ENCODE results near the gene CCNQ. TPM values are rescaled to one million over a fixed set of nuclear protein-coding genes. Genes with fewer than 3 reads are reported as not detected.

Gene CCNQ
- total and polyA plus RNA-seq, 2 of the 8 experiments (the other 6 are each of a cell fraction or from before 2014, with no cell fraction given) = 16.6 to 32.1 TPM

- Histone ChIP-seq H3K4me2 (ENCODE audit: insufficient read depth in 1 of 2, low read depth in 2 of 2, low read length in 2 of 2) (no peak overlapping the region), H3K27me3 (replicated peaks in 1 of 4; ENCODE audit: control insufficient read depth in 3 of 4, extremely low read depth in 1 of 4, insufficient read depth in 3 of 4, low read length in 3 of 4) (no peaks in the 10 kb centered on the region), H4K5ac (ENCODE audit: insufficient read length, low read depth, low read length) (no peak overlapping the region), H2AK5ac (ENCODE audit: low read depth, low read length) (no peak overlapping the region), H3K79me1 (ENCODE audit: low read depth, low read length) (no peaks in the 10 kb centered on the region), H2BK5ac (ENCODE audit: low read depth, low read length) (no peak overlapping the region), H3K56ac (replicated peaks; ENCODE audit: insufficient read length, low read depth, low read length) (no peak overlapping the region), H3K4me1 (replicated peaks in 1 of 4; ENCODE audit: control insufficient read depth in 3 of 4, insufficient read depth in 4 of 4, low read length in 3 of 4) (no peaks in the 10 kb centered on the region), H2BK20ac (ENCODE audit: low read length) (no peak overlapping the region), H3K9me3 (ENCODE audit: insufficient read depth in 2 of 2, low read depth in 1 of 2, low read length in 1 of 2) (no peaks in the 10 kb centered on the region), H2BK15ac (ENCODE audit: low read length) (no peak overlapping the region), H3K27ac (ENCODE audit: low read depth, low read length) (no peak overlapping the region), H3K9ac (replicated peaks in 1 of 4; ENCODE audit: extremely low read depth in 1 of 4, low read depth in 3 of 4, low read length in 3 of 4) (no peak overlapping the region), H4K8ac (ENCODE audit: extremely low read depth, insufficient read depth, low read length) (no peak overlapping the region), H2BK12ac (ENCODE audit: low read depth, low read length) (no peak overlapping the region), H3K14ac (ENCODE audit: insufficient read length) (no peak overlapping the region), H3K36me3 (ENCODE audit: control insufficient read depth in 2 of 4, insufficient read depth in 4 of 4, low read length in 3 of 4) (no peaks in the 10 kb centered on the region), H3K4me3 (ENCODE audit: extremely low read depth in 1 of 4, insufficient read depth in 2 of 4, low read depth in 3 of 4, low read length in 4 of 4) (no peak overlapping the region), H3K4ac (replicated peaks; ENCODE audit: insufficient read length, low read depth, low read length) (no peak overlapping the region), H3K18ac (ENCODE audit: extremely low read depth, low read length) (no peak overlapping the region), H3K23ac (ENCODE audit: insufficient read length) (no peak overlapping the region), H2AFZ (ENCODE audit: low read length) (no peak overlapping the region), H2BK120ac (replicated peaks; ENCODE audit: low read depth, low read length) (no peak overlapping the region), H3K23me2 (ENCODE audit: low read depth, low read length) (no peaks in the 10 kb centered on the region), H4K91ac (replicated peaks; ENCODE audit: insufficient read length, low read length) (no peak overlapping the region), H3K79me2 (ENCODE audit: control insufficient read depth in 1 of 2, insufficient read depth in 2 of 2, low read length in 2 of 2) (no peaks in the 10 kb centered on the region), H4K20me1 (replicated peaks in 1 of 2; ENCODE audit: control insufficient read depth in 1 of 2, insufficient read depth in 2 of 2, low read length in 2 of 2) (no peaks in the 10 kb centered on the region)
- WGBS, 2 experiments (ENCODE audit: extremely low coverage in 1 of 2, insufficient coverage in 1 of 2, insufficient read length in 1 of 2, insufficient replicate concordance in 2 of 2, low coverage in 1 of 2, low lambda C conversion rate in 2 of 2, missing lambda C conversion rate in 1 of 2) = 93% methylated on average over 16 of the region's 27 CpGs; no CpG with 5 or more reads in 1 of the 2 experiments
- CTCF ChIA-PET (ENCODE audit: partially characterized antibody) = interaction anchor here (0.8 to 1.6 kb wide), 6 partner anchors 12 to 82 kb away, joined by 3 to 5 read pairs (median 3); no protein-coding TSS in a partner anchor
- DNase-seq (ENCODE audit: low read depth in 1 of 2, low spot score in 2 of 2) (no peak), FAIRE-seq (no peak)
- POLR2A ChIA-PET (ENCODE audit: partially characterized antibody) = no interaction called here
- TF ChIP-seq TBP (IDR thresholded peaks at IDR 0.05; ENCODE audit: low read depth, low read length) (no peak), TAF7 (optimal IDR thresholded peaks at IDR 0.05; ENCODE audit: borderline replicate concordance, low read depth, low read length) (no peak), CTBP2 (IDR thresholded peaks at IDR 0.05; ENCODE audit: borderline replicate concordance, insufficient read depth, insufficient read length, low read length) (no peak), CBX5 (IDR thresholded peaks at IDR 0.05; ENCODE audit: low read depth, low read length) (no peak), PHF8 (conservative IDR thresholded peaks at IDR 0.05; ENCODE audit: low read depth, low read length) (no peak), CHD2 (IDR thresholded peaks at IDR 0.05; ENCODE audit: low read length) (no peak), CTCF (IDR thresholded peaks at IDR 0.05; ENCODE audit: control extremely low read depth in 1 of 3, insufficient read depth in 1 of 3, low read depth in 1 of 3, low read length in 3 of 3) (no peak), CREB1 (IDR thresholded peaks at IDR 0.05) (no peak), RBBP5 (IDR thresholded peaks at IDR 0.05; ENCODE audit: borderline replicate concordance, low read depth, low read length) (no peak), GABPA (IDR thresholded peaks at IDR 0.05; ENCODE audit: borderline replicate concordance, insufficient read depth, low read length) (no peak), YY1 (IDR thresholded peaks at IDR 0.05; ENCODE audit: low read depth, low read length) (no peak)
Observed at GRCh38 chrX:153621949-153622598, 23.1 kb upstream of the CCNQ start.

Measured in H1 (cell line).